NT2/D1 (cell line): ENCODE results near the gene OAT.

Source experiments
- DNase-seq: peaks from one replicate; pipeline ENCODE4 v3.0.0-alpha.2; 2011; ENCODE audit warnings: low read depth, low spot score
- H3K27me3 ChIP-seq: 2 replicates; pipeline ENCODE4 v1.6.0; 2011; ENCODE audit warnings: mild to moderate bottlenecking; ENCODE audit not compliant: insufficient read length, insufficient read depth
- H3K36me3 ChIP-seq: 2 replicates; pipeline ENCODE4 v1.6.1; 2011; ENCODE audit warnings: mild to moderate bottlenecking, low read length, mixed read lengths; ENCODE audit not compliant: insufficient read depth, insufficient read length
- H3K4me1 ChIP-seq: 2 replicates; pipeline ENCODE4 v1.5.1; 2011; ENCODE audit not compliant: insufficient read depth, insufficient read length
- H3K4me3 ChIP-seq: 2 replicates; pipeline ENCODE4 v1.5.1; 2011; ENCODE audit warnings: low read depth; ENCODE audit not compliant: insufficient read length
- H3K9ac ChIP-seq: 2 replicates; pipeline ENCODE4 v1.6.0; 2011; ENCODE audit warnings: low read depth; ENCODE audit not compliant: insufficient read length
- H3K9me3 ChIP-seq: 2 replicates; pipeline ENCODE4 v1.5.1; 2011; ENCODE audit warnings: mild to moderate bottlenecking, low read length; ENCODE audit not compliant: insufficient read depth
- SUZ12 ChIP-seq: IDR thresholded peaks from 2 replicates; pipeline ENCODE4 v1.6.1; 2011; ENCODE audit not compliant: insufficient read length, insufficient read depth; ENCODE audit errors: extremely low read depth
- YY1 ChIP-seq: IDR thresholded peaks from 2 replicates; pipeline ENCODE4 v1.6.1; 2011; ENCODE audit not compliant: insufficient read length, insufficient read depth
- ZNF274 ChIP-seq: IDR thresholded peaks from 2 replicates; pipeline ENCODE4 v1.6.1; 2011; ENCODE audit warnings: mild to moderate bottlenecking, low read depth, low read length

OAT gene

GRCh38 chr10:124387078-124387874, 31.4 kb downstream of the OAT start:
- Histone ChIP-seq H3K36me3 (no peaks in the 10 kb centered on the region), H3K9me3 (no peaks in the 10 kb centered on the region), H3K27me3 (peaks cover 9% of the 10 kb centered on the region), H3K9ac (no peak overlapping the region), H3K4me1 (peaks cover 8% of the 10 kb centered on the region), H3K4me3 (no peak overlapping the region)
- no peak for TF ChIP-seq ZNF274
- no peak for TF ChIP-seq YY1
- TF ChIP-seq SUZ12: no peak
- DNase-seq: no peak

GRCh38 chr10:124386186-124387077, 32.3 kb downstream of the OAT start:
- Histone ChIP-seq H3K36me3 (no peaks in the 10 kb centered on the region), H3K9me3 (no peaks in the 10 kb centered on the region), H3K4me1 (peaks cover 8% of the 10 kb centered on the region), H3K4me3 (no peak overlapping the region), H3K9ac (no peak overlapping the region), H3K27me3 (peaks cover 9% of the 10 kb centered on the region)
- DNase-seq: no peak
- TF ChIP-seq SUZ12 (no peak), YY1 (no peak), ZNF274 (no peak)

- Histone ChIP-seq H3K9ac (no peak overlapping the region), H3K4me3 (no peak overlapping the region), H3K36me3 (no peaks in the 10 kb centered on the region), H3K9me3 (no peaks in the 10 kb centered on the region), H3K4me1 (peaks cover 8% of the 10 kb centered on the region), H3K27me3 (peaks cover 9% of the 10 kb centered on the region)
- no peak for TF ChIP-seq YY1
- TF ChIP-seq ZNF274: no peak
- TF ChIP-seq SUZ12: no peak
- no peak for DNase-seq
These were observed 33.0 kb downstream of the OAT start for GRCh38 chr10:124385627-124386185.

GRCh38 chr10:124384591-124385190, 34.0 kb downstream of the OAT start:
- TF ChIP-seq YY1 (no peak), ZNF274 (no peak), SUZ12 (no peak)
- peaks cover 11% of the 10 kb centered on the region for H3K4me1 ChIP-seq
- DNase-seq: no peak
- no peak overlapping the region for H3K4me3 ChIP-seq
- no peaks in the 10 kb centered on the region for H3K36me3 ChIP-seq
- no peaks in the 10 kb centered on the region for H3K9me3 ChIP-seq
- no peak overlapping the region for H3K9ac ChIP-seq
- peaks cover 9% of the 10 kb centered on the region for H3K27me3 ChIP-seq

- no peak for TF ChIP-seq SUZ12
- Histone ChIP-seq H3K9me3 (no peaks in the 10 kb centered on the region), H3K27me3 (peaks cover 9% of the 10 kb centered on the region), H3K4me3 (no peak overlapping the region), H3K9ac (no peak overlapping the region), H3K4me1 (peaks cover 12% of the 10 kb centered on the region), H3K36me3 (no peaks in the 10 kb centered on the region)
- no peak for DNase-seq
These were observed 34.6 kb downstream of the OAT start for GRCh38 chr10:124384172-124384571.

GRCh38 chr10:124383496-124383895, 35.2 kb downstream of the OAT start:
- peaks cover 15% of the 10 kb centered on the region for H3K4me1 ChIP-seq
- H3K9ac ChIP-seq: no peak overlapping the region
- peaks cover 4% of the 10 kb centered on the region for H3K27me3 ChIP-seq
- H3K9me3 ChIP-seq: no peaks in the 10 kb centered on the region
- H3K36me3 ChIP-seq: no peaks in the 10 kb centered on the region
- no peak for TF ChIP-seq YY1
- TF ChIP-seq SUZ12: no peak
- no peak for TF ChIP-seq ZNF274
- H3K4me3 ChIP-seq: no peak overlapping the region
- no peak for DNase-seq

- Histone ChIP-seq H3K4me3 (no peak overlapping the region), H3K27me3 (peaks cover 4% of the 10 kb centered on the region), H3K9me3 (no peaks in the 10 kb centered on the region), H3K4me1 (peaks cover 13% of the 10 kb centered on the region), H3K9ac (no peak overlapping the region), H3K36me3 (no peaks in the 10 kb centered on the region)
- no peak for TF ChIP-seq ZNF274
- DNase-seq: no peak
These were observed 37.6 kb downstream of the OAT start for GRCh38 chr10:124381011-124381611.
